ENCODE results near the gene SGCA. TPM values are rescaled to one million over a fixed set of nuclear protein-coding genes. Genes with fewer than 3 reads are reported as not detected.

The SGCA gene
- total and polyA plus RNA-seq, 2 of the 13 experiments (the other 11 are each of a cell fraction or from before 2014, with no cell fraction given): not detected

- TF ChIP-seq SMYD3 (CRISPR knock-in tag; IDR thresholded peaks at IDR 0.05): no peak
- no peak for TF ChIP-seq RCOR2 (CRISPR knock-in tag; IDR thresholded peaks at IDR 0.05)
- TF ChIP-seq E2F5 (CRISPR knock-in tag; conservative IDR thresholded peaks at IDR 0.05): no peak
- no peak for TF ChIP-seq DR1 (CRISPR knock-in tag; IDR thresholded peaks at IDR 0.05)
- no peak for TF ChIP-seq ZBTB49 (CRISPR knock-in tag; IDR thresholded peaks at IDR 0.05; ENCODE audit: borderline replicate concordance)
- no peak for TF ChIP-seq ZNF235 (CRISPR knock-in tag; IDR thresholded peaks at IDR 0.05; ENCODE audit: borderline replicate concordance)
- TF ChIP-seq ZBTB7A (CRISPR knock-in tag; IDR thresholded peaks at IDR 0.05): no peak
- no peak for TF ChIP-seq ZHX1 (CRISPR knock-in tag; IDR thresholded peaks at IDR 0.05; ENCODE audit: low read depth)
- TF ChIP-seq ZIK1 (CRISPR knock-in tag; IDR thresholded peaks at IDR 0.05; ENCODE audit: borderline replicate concordance, low read depth): no peak
- no peak for TF ChIP-seq ETS1 (CRISPR knock-in tag; IDR thresholded peaks at IDR 0.05)
- TF ChIP-seq TCF7 (IDR thresholded peaks at IDR 0.05; ENCODE audit: low read depth): no peak
- no peak for TF ChIP-seq ZNF850 (CRISPR knock-in tag; conservative IDR thresholded peaks at IDR 0.05)
- TF ChIP-seq RELA (CRISPR knock-in tag; IDR thresholded peaks at IDR 0.05): no peak
- no peak for TF ChIP-seq SYNCRIP (IDR thresholded peaks at IDR 0.05; ENCODE audit: insufficient read depth, low read depth, low read length)
- no peak for TF ChIP-seq PTBP1 (IDR thresholded peaks at IDR 0.05; ENCODE audit: low read depth, low read length, poor library complexity, severe bottlenecking)
- TF ChIP-seq KDM3A (CRISPR knock-in tag; IDR thresholded peaks at IDR 0.05; ENCODE audit: low read depth): no peak
- TF ChIP-seq ISX (CRISPR knock-in tag; conservative IDR thresholded peaks at IDR 0.05): no peak
- no peak for TF ChIP-seq ZNF879 (CRISPR knock-in tag; IDR thresholded peaks at IDR 0.05)
- TF ChIP-seq TEAD2 (CRISPR knock-in tag; IDR thresholded peaks at IDR 0.05): no peak
- TF ChIP-seq U2AF2 (IDR thresholded peaks at IDR 0.05; ENCODE audit: low read depth, low read length): no peak
- no peak for TF ChIP-seq HOMEZ (CRISPR knock-in tag; IDR thresholded peaks at IDR 0.05; ENCODE audit: low read depth)
These were observed 11.0 kb downstream of the SGCA start (continued) for GRCh38 chr17:50176559-50177357.
